Measurements from ENCODE around the gene METTL14.

The METTL14 gene

GRCh38 chr4:118703118-118703517, 17.9 kb downstream of the METTL14 start (continued):
- TF ChIP-seq ZNF70 (CRISPR knock-in tag; IDR thresholded peaks at IDR 0.05) (no peak), TOX (CRISPR knock-in tag; IDR thresholded peaks at IDR 0.05; ENCODE audit: borderline replicate concordance) (no peak)

- peak; percentile 52 for ATAC-seq
- TF ChIP-seq TCF4 (CRISPR knock-in tag; IDR thresholded peaks at IDR 0.05; ENCODE audit: borderline replicate concordance): peak; percentile 91
- TF ChIP-seq PPARA (CRISPR knock-in tag; IDR thresholded peaks at IDR 0.05; ENCODE audit: borderline replicate concordance): no peak
- TF ChIP-seq SNAI2 (CRISPR knock-in tag; IDR thresholded peaks at IDR 0.05): no peak
- TF ChIP-seq TOX (CRISPR knock-in tag; IDR thresholded peaks at IDR 0.05; ENCODE audit: borderline replicate concordance): no peak
- peak; percentile 76; the same call in 1 of the 2 replicates for TF ChIP-seq ESRRG (CRISPR knock-in tag; IDR thresholded peaks at IDR 0.05)
- no peak for TF ChIP-seq GLIS3 (CRISPR knock-in tag; IDR thresholded peaks at IDR 0.05)
- no peak for TF ChIP-seq OSR1 (CRISPR knock-in tag; IDR thresholded peaks at IDR 0.05)
- TF ChIP-seq ZFP3 (CRISPR knock-in tag; IDR thresholded peaks at IDR 0.05): no peak
- no peak for TF ChIP-seq ZNF70 (CRISPR knock-in tag; IDR thresholded peaks at IDR 0.05)
- no peak for TF ChIP-seq ZC3H10 (CRISPR knock-in tag; IDR thresholded peaks at IDR 0.05)
- no peak for TF ChIP-seq ZNF8 (CRISPR knock-in tag; IDR thresholded peaks at IDR 0.05)
- TF ChIP-seq CREB5 (CRISPR knock-in tag; IDR thresholded peaks at IDR 0.05; ENCODE audit: low read depth): no peak
- TF ChIP-seq POU6F1 (CRISPR knock-in tag; IDR thresholded peaks at IDR 0.05; ENCODE audit: borderline replicate concordance, low read depth): no peak
- TF ChIP-seq BACH2 (CRISPR knock-in tag; IDR thresholded peaks at IDR 0.05; ENCODE audit: borderline replicate concordance): no peak
- no peak for TF ChIP-seq ZFP30 (CRISPR knock-in tag; IDR thresholded peaks at IDR 0.05)
- no peak for TF ChIP-seq PATZ1 (CRISPR knock-in tag; IDR thresholded peaks at IDR 0.05; ENCODE audit: borderline replicate concordance)
- TF ChIP-seq ZNF565 (CRISPR knock-in tag; conservative IDR thresholded peaks at IDR 0.05; ENCODE audit: low read depth): no peak
- TF ChIP-seq TSHZ2 (CRISPR knock-in tag; IDR thresholded peaks at IDR 0.05): no peak
- peak; percentile 69 for TF ChIP-seq ISL1 (CRISPR knock-in tag; IDR thresholded peaks at IDR 0.05)
- TF ChIP-seq CSDC2 (CRISPR knock-in tag; IDR thresholded peaks at IDR 0.05): no peak
- no peak for TF ChIP-seq RARB (CRISPR knock-in tag; IDR thresholded peaks at IDR 0.05)
- TF ChIP-seq ARNTL (CRISPR knock-in tag; IDR thresholded peaks at IDR 0.05; ENCODE audit: borderline replicate concordance, low read depth): no peak
- peak; percentile 16; the same call in 1 of the 2 replicates for TF ChIP-seq CSRNP3 (CRISPR knock-in tag; IDR thresholded peaks at IDR 0.05)
These were observed 25.9 kb downstream of the METTL14 start for GRCh38 chr4:118711052-118711451.

GRCh38 chr4:118712872-118713271, 27.7 kb downstream of the METTL14 start:
- ATAC-seq: no peak
- TF ChIP-seq BACH2 (CRISPR knock-in tag; IDR thresholded peaks at IDR 0.05; ENCODE audit: borderline replicate concordance) (no peak), PPARA (CRISPR knock-in tag; IDR thresholded peaks at IDR 0.05; ENCODE audit: borderline replicate concordance) (no peak), RARB (CRISPR knock-in tag; IDR thresholded peaks at IDR 0.05) (no peak), TCF4 (CRISPR knock-in tag; IDR thresholded peaks at IDR 0.05; ENCODE audit: borderline replicate concordance) (no peak), ZNF70 (CRISPR knock-in tag; IDR thresholded peaks at IDR 0.05) (no peak), ZFP30 (CRISPR knock-in tag; IDR thresholded peaks at IDR 0.05) (no peak), ARNTL (CRISPR knock-in tag; IDR thresholded peaks at IDR 0.05; ENCODE audit: borderline replicate concordance, low read depth) (no peak), SNAI2 (CRISPR knock-in tag; IDR thresholded peaks at IDR 0.05) (no peak)

Measured in SK-N-SH treated with all-trans-retinoic acid at 6 μM for 48 hours (cell line).